DND-41 (cell line): ENCODE measurements around the gene VSTM5.

Source experiments
- CTCF ChIP-seq: IDR thresholded peaks from 2 replicates; pipeline ENCODE4 v1.5.1; 2012; ENCODE audit warnings: borderline replicate concordance, low read length, moderate library complexity, mild to moderate bottlenecking; ENCODE audit not compliant: poor library complexity, severe bottlenecking; ENCODE audit errors: extremely low read depth
- EZH2 ChIP-seq: IDR thresholded peaks from 3 replicates; pipeline ENCODE4 v1.6.1; 2012; ENCODE audit warnings: borderline replicate concordance, low read depth, mild to moderate bottlenecking, moderate library complexity, low read length, inconsistent platforms; ENCODE audit not compliant: severe bottlenecking

GRCh38 chr11:93861808-93862207 lies 11.4 kb upstream of the VSTM5 start:
- TF ChIP-seq EZH2 (no peak), CTCF (no peak)
